Measurements from ENCODE around the gene CCDC91. TPM values are rescaled to one million over a fixed set of nuclear protein-coding genes. Genes with fewer than 3 reads are reported as not detected.
"Not testable (repeated sequence)": the region's sequence is repeated elsewhere in the genome, so short reads cannot be mapped to it uniquely, and the experiment has no call there.

CCDC91 gene
- total RNA-seq, 1 experiment from 2014 or later, result 13.7 TPM

DNA sequence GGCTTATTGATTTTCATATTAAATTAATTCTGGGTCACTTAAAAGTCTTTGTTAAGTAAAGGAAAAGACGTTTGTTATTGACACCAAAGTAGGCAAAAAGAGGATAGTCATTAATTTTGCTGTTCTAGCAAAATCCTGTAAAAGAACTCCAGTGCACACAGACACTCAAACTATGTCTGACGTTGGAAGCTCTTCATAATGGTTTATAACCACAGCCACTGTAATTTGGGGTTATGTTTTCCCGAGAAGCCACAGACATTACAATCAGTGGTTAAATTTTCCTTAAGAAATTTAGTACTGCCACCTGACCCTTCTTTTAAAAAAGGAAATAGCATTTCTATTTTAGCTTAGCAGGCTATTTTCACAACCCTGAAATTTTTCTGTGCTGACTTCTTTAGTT lies 267.5 kb downstream of the CCDC91 start:
- peak; percentile 40 for DNase-seq (ENCODE audit: low spot score)

DNA sequence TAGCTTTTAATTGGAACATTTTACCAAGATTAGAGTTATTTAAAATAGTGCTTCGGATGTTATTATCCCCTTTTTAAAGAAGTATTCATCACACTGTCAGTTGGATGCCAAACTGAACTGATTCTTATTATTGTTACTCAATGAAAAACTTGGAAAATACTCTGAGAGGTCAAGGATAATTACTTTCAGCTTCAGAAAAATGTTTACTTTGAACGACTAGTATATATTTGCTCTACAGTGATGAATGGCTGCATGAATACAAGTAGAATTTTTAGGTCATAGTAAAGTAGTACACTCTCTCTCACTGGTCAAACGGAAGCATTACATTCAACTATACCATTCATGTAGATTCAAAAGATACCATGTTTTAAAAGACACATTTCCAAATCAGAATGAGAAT lies 269.2 kb downstream of the CCDC91 start:
- no peak for DNase-seq (ENCODE audit: low spot score)

DNA sequence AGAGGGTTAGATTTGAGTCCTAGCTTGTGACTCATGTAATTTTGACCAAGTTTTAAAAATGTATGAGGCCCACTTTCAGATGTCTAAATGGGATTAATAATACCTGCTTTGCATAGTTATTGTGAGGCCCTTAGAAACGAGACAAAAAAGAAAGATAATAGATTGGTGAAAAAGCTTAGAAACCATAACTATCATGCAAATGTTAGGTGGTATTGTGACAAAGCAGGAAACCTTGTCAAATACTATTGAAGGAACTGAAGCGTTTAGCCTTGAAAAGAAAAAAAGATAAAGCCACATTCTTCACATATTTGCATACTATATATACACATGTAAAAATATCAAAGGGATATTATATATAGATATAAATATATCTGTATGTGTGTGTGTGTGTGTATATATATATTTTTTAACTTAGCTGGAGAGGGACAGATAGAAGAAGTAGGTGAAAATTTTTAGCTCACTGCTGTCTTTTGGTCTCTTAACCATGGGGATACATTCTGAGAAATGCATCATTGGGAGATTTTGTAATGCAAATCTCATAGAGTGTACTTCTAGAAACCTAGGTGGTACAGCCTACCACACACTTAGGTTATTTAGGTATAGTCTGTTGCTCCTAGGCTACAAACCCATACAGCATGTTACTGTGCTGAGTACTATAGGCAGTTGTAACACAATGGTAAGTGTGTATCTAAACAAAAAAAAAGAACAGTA lies 270.3 kb downstream of the CCDC91 start:
- no peak for DNase-seq (ENCODE audit: low spot score)

DNA sequence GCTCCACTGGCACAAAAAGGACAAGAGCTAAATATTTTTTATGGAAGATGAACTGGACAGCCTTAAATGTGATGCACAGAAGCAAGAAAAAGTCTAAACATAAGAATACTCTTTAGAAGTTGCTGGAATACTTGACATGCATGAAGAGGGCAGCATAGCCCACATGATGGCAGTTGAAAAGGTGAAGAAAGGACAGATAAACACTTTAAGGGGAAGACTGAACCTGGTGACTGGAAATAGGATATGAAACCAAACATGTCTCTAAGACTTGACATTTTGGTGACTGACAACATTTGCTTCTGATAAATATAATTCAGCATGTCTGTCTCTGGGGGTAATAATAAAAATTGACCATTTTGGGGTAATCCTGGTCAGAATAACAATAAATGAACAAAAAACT lies 273.1 kb downstream of the CCDC91 start:
- no peak for DNase-seq (ENCODE audit: low spot score)

DNA sequence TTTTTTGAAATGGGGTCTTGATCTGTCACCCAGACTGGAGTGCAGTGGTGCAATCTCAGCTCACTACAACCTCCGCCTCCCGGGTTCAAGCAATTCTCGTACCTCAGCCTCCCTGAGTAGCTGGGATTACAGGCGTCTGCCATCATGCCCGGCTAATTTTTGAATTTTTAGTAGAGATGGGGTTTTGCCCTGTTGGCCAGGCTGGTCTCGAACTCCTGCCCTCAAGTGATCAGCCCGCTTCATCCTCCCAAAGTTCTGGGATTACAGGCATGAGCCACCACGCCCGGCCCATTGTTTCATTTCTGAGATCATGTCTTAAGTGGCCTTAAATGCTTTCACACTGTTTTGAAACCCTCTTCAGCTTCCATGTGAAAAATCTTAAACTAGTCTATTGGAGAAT lies 281.5 kb downstream of the CCDC91 start:
- not testable (repeated sequence) for DNase-seq (ENCODE audit: low spot score)

DNA sequence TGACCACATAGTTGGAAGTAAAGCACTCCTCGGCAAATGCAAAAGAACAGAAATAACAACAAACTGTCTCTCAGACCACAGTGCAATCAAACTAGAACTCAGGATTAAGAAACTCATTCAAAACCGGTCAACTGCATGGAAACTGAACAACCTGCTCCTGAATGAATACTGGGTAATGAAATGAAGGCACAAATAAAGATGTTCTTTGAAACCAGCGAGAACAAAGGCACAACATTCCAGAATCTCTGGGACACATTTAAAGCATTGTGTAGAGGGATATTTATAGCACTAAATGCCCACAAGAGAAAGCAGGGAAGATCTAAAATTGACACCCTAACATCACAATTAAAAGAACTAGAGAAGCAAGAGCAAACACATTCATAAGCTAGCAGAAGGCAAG lies 285.9 kb downstream of the CCDC91 start:
- DNase-seq (ENCODE audit: low spot score), result not testable (repeated sequence)

DNA sequence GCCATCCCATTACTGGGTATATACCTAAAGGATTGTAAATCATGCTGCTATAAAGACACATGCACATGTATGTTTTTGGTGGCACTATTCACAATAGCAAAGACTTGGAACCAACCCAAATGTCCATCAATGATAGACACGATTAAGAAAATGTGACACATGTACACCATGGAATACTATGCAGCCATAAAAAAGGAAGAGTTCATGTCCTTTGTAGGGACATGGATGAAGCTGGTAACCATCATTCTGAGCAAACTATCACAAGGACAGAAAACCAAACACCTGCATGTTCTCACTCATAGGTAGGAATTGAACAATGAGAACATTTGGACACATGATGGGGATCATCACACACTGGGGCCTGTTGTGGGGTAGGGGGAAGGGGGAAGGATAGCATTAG lies 288.8 kb downstream of the CCDC91 start:
- DNase-seq (ENCODE audit: low spot score), result not testable (repeated sequence)

DNA sequence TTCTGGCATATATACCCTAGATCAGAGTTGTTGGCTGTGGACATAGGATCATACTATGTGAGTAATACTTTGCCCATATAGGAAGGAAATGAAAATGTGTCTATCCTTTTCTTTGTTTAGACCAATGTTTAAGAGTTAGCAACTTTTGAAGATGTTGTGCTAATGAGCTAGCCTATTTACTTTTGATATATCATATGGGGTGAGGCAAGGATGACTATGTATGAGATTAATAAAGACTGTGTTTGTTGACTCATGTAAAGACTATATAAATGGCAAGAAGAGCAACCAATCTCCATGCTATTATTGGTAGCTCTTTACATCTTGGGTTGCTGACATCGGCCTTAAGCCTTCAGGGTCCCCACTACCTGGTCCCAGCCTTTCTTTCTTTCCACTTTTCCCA lies 289.4 kb downstream of the CCDC91 start:
- DNase-seq (ENCODE audit: low spot score), result no peak

DNA sequence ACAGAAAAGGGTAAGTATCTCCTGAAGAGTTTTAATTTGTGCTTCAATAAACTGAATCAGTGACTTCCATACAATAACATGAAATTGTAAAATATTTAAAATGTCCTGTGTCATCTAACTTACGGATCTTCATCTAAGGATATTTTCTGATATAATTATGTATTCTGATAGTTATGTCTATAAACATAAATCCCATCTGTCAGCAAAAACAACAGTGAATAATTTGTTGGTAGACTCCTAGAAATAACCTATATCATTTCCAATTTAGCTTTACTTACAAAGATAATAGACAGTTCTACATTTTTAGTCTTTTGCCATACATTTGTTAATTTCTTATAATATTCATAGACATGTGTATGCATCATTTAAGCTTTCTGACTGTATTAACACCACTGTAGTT lies 293.9 kb downstream of the CCDC91 start:
- DNase-seq (ENCODE audit: low spot score), result no peak

DNA sequence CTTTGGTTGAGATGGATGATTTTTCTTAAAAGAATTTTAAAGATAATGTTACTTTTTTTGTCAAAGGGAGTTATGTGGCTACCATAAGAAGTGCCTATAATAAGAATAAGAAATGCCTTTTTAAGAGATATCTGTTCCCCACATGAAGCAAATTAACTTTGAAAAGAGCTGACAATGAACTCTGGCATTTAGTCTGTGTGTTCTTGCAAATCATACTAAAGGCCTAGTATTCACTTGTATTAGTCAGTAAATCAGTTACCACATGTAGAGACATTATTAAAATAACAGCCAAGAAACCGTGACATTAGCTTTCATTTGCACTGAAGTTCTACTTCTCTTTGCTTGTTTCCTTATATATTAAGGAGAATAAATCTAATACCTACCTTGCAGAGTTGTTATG lies 296.3 kb downstream of the CCDC91 start:
- no peak for DNase-seq (ENCODE audit: low spot score)

DNA sequence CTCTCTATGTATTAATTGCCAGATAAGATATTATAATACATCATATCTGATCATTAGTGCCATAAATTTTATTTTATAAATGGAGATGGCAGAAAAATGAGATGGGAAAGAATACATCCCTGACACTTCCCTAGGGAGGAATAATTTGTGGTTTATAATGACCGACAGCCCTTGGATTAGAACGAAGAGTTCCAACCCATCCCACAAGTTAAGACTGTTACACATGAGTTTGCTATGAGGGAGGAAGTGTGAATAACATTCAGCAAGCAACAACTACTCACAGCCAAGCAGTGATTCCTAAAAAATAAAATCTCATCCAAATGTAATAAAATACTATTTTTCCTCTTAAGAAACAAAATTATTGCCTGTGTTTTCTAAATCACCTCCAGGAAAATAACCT lies 299.0 kb downstream of the CCDC91 start:
- no peak for DNase-seq (ENCODE audit: low spot score)

DNA sequence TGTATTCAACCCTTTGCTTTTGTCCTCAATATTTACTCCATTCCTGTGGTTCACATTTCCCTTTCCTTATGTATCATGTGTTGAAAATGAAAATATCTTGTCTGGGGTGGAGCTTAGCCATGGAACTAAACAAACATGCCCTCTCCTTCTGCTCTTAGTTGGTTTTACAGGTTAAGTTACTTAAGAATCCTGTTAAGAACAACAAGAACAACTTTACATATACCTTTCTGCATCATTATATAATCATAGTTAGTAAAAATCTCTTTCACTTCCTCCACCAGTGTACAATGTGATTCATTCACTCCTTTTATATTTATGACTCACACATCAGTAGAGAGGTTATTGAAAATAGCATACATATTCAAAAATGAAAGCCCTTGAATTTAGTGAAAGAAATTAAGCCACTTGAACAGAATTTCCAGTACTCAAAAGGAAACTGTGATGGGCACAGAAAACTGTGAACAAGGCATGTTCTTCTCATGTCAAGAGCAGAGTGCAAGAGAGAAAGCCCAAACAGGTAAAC lies 307.7 kb downstream of the CCDC91 start:
- no peak for DNase-seq (ENCODE audit: low spot score)

DNA sequence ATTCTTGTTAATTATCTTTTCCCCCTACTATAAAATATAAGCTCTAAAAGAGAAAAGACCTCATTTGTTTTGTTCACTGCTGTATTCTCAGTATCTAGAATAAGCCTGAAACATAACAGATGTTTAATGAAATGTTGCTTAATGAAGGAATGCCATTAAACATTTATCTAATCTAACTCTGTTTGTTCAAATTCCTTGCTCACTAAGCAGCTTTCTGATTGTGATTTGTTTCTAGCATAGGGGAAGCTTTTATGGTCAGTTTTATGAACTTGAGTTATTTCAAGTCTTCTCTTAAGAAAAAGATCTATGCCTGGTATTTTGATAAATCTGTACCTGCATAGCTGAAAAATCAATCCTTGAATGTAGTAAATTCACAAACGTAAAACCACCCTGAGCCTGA lies 308.6 kb downstream of the CCDC91 start:
- no peak for DNase-seq (ENCODE audit: low spot score)

DNA sequence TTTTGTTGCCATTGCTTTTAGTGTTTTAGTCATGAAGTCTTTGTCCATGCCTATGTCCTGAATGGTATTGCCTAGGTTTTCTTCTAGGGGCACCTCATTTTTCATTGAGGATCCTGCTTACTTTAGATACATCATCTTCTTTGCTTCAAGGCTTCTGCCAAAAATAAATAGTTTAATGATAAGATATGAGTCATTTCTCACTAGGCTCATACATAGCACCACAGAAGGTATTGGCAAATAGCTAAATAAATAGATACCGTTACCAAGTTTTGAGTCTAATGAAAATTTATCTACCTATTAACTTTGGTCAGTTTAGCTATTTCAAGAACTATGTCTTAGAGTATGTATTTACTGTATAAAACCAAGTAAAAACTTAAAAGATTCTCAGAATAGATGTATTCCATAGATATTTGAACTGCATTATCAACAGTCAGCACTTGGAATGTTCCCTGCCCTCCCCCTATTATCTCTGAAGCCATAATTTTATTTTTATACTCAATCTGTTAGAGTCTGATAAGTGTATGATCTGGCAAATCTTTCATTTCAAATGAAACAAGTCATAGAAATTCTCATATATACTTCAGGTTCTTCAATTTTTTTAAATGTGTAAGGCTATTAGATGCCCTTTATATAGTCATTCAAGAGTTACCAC lies 310.2 kb downstream of the CCDC91 start:
- no peak for DNase-seq (ENCODE audit: low spot score)

DNA sequence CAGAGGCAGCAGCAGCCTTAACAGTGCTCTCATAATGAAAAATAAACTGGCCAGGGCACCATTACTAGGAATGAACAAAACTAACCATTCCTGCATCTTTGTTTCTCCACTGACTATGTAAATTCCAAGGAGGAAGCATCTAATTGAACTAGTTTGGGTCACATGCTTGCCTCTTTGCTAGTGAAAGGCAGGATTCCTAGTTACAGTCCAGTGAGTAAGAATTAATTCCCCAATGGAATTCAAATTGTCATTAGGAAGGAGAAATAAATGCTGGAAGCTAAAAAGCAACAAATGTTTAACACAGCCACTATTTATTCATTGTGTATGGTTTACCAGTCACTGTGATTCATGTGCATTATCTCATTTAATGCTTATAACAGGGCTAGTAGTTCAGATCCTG lies 316.0 kb downstream of the CCDC91 start:
- DNase-seq (ENCODE audit: low spot score), result no peak

DNA sequence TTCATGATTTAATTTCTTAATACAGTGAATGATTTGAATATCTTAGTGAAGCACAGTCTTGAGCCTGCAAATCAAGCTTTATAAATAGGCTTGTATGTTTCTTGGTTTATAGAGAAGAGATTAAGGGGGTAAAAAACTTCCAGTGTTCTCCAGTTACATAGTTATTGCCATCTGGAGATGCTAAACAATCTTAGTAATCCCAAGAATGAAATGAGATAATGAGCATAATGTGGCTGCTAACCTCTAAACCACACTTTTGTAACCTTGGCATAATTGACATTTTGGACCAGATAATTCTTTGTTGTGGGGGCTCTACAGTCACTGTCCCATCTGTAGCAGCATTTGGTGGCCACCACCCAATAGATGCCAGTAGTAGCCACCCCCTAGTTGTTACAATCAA lies 316.8 kb downstream of the CCDC91 start:
- DNase-seq (ENCODE audit: low spot score), result no peak

DNA sequence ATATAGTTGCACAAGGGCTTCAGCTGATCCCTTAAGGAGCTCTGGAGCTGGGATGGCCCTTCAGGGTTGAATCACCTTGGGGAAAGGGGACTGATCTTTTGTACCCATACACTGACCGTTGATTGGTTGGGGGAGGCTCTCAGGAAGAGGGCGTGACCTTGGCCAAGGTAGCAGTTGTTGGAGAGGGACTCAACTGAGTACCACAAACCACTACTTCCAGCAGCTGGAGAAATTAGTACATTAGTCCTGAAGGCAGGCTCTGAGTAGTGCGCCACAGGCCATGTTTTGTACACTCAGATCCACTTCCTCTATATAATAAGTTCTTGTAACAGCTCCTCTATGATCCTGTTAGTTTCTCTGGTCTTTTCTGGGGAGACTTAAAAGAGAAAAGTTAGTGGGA lies 317.6 kb downstream of the CCDC91 start:
- DNase-seq (ENCODE audit: low spot score), result no peak

DNA sequence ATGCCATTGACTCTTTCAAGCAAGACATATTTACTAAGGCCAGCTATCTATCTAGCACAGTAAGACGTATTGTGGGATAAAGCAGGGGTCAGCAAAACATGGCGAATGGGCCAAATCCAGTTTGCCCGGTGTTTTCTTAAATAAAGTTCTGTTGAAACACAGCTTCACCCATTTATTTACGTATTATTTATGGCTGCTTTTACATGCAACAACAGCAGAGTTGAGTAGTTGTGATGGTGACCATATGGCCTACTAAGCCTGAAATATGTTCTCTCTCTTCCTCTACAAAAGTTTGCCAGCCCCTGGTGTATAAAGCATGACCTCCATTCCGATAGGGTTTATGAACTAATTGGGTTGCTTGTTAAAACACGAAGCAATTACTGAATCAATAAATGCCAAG lies 322.1 kb downstream of the CCDC91 start:
- no peak for DNase-seq (ENCODE audit: low spot score)

DNA sequence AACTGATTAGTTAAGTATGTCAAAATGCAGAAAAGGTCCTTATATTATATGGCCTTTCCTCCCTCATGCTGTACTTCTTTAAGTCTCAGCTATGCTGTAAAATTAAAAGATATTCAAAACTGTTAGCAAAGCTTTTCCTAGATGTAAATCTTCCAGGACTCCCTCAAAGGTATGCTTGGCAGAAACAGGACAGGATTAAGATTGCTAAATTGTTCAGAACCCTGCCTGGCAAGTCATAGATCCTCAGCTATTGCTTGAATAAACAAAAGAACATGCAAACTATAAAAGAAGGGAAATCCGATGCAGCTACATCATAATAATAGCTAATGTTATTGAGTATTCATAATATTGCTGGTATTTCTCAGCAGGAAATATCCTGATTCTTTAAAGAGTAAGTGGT lies 322.6 kb downstream of the CCDC91 start:
- no peak for DNase-seq (ENCODE audit: low spot score)

DNA sequence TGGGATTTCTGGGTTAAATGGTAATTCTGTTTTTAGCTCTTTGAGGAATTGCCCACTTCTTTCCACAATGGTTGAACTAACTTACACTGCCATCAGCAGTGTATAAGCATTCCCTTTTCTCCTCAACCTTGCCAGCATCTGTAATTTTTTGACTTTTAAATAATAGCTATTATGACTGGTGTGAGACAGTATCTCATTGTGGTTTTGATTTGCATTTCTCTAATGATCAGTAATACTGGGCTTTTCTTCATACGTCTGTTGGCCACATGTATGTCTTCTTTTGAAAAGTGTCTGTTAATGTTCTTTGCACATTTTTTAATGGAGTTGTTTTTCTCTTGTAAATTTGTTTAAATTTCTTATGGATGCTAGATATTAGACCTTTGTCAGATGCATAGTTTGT lies 323.7 kb downstream of the CCDC91 start:
- DNase-seq (ENCODE audit: low spot score), result no peak

DNA sequence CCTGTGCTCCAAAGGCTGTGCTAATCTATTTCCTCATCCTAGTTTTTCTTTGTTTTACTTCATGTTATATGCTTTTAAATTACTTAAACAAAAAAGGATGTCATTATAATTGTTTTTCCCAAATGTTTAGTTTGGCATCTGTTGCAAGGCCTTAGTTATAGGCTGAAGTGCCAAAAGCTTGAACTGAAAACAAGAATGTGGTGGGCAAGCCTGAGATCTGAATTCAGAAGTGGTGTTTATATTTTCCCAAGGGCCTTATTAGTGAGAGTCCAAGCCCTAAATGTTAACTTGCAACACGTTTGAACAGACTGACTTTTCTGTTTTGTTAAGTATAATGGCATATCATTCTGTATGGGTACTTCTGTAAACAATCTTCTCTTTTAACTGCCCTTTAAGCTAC lies 326.8 kb downstream of the CCDC91 start:
- no peak for DNase-seq (ENCODE audit: low spot score)

DNA sequence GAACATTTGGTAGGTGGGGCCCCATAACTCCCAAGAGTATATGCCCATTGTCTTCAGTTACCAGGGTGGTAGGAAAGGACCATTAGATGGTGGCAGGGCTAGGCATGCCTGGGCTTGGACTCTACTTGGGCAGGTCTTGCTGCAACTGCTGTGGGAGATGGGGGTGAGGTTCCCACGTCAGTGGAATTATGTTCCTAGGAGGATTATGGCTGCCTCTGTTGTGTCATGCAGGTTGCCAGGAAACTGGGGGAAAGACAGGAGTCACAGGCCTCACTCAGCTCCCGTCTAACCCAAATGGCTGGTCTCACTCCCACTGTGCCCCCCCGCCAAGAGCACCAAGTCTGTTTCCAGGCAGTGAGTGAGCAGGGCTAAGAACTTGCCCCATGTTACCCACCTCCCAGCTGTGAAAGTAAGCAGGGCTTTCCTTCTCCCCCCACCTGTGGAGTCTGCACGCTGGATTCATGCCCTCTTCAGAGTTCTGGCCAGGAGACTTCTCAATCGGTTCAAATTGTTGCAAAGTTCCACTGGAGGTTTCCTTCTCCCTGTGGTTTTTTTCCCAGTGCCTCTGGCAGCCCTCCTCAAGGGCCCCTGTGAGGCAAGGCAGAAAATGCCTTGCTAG lies 337.5 kb downstream of the CCDC91 start:
- no peak for DNase-seq (ENCODE audit: low spot score)

DNA sequence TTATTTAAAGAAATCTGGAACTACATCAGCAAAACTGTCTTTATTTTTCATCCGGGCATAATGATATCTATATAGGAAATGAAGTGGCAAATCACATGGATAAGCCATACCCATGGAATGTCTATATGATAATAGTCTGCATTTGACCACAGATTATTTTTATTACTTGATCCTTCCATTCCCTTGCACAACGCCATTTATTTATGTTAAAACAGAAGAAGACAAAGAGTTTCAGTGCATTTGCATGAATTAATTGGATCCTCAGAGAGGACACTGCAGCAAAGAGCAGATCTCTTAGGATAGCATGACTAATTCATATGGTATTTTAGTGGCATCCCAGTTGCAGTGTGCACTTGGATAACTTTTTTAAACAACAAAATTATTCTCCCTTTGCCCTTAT lies 345.0 kb downstream of the CCDC91 start:
- no peak for DNase-seq (ENCODE audit: low spot score)

Measured in H4 (cell line).